Peyer's patch (tissue), 4 donors: ENCODE data around the gene GLB1L. TPM values are rescaled to one million over a fixed set of nuclear protein-coding genes. Genes with fewer than 3 reads are reported as not detected.
A peak's percentile ranks its signal among the peaks of the same experiment; 100 is the strongest.

Experiments used
- DNase-seq, 3 donors: peaks; one replicate each; pipeline ENCODE4 v3.0.0-alpha.2; 2017 to 2019
- H3K27ac ChIP-seq, 4 donors: fragments of 200-600 bp; sonication (generic); one replicate each; pipeline ENCODE4 v1.5.1; 2016 to 2019
- H3K27me3 ChIP-seq, 2 donors: fragments of 200-600 bp; sonication (generic); one replicate each; pipeline ENCODE4 v1.5.1; 2019
- H3K36me3 ChIP-seq, 3 donors: fragments of 200-600 bp; sonication (generic); one replicate each; pipeline ENCODE4 v1.5.1; 2016 to 2019
- H3K4me1 ChIP-seq, 4 donors: fragments of 200-600 bp; sonication (generic); one replicate each; pipeline ENCODE4 v1.5.1; 2016 to 2019
- H3K4me3 ChIP-seq, 4 donors: fragments of 200-600 bp; sonication (generic); 1 replicate in 3 of 4; 2 replicates in 1 of 4; pipeline ENCODE4 v1.5.1; 2016 to 2019; ENCODE audit warnings: mild to moderate bottlenecking in 1 of 4
- H3K9me3 ChIP-seq, 4 donors: fragments of 200-600 bp; sonication (generic); one replicate each; pipeline ENCODE4 v1.5.1; 2016 to 2019; ENCODE audit warnings: mild to moderate bottlenecking in 1 of 4
- CTCF ChIP-seq, 6 experiments: fragments of 450-650 bp in 4 of 6; fragments of 200-600 bp in 2 of 6; sonication (generic) in 1 of 6; IDR thresholded peaks; one replicate each; pipeline ENCODE4 v1.5.1; 2017 to 2019; ENCODE audit warnings: antibody characterized with exemption in 6 of 6, mild to moderate bottlenecking in 3 of 6, moderate library complexity in 1 of 6
- POLR2A ChIP-seq, 2 donors: fragments of 450-650 bp; IDR thresholded peaks; one replicate each; pipeline ENCODE4 v1.5.1; 2017; ENCODE audit warnings: antibody characterized with exemption in 2 of 2, mild to moderate bottlenecking in 2 of 2, moderate library complexity in 2 of 2
- total RNA-seq, 4 donors: library from RNA; depleted of rRNA; stranded (reverse); fragments of >200 nt; gene quantifications; one replicate each; pipeline ENCODE4 v1.1.0, GENCODE V29; 2016

GLB1L gene
- total RNA-seq, result 1 to 10 TPM in 3 of 4 donors, not detected in 1; 2.7 to 9.5 (median 7.0) TPM

GRCh38 chr2:219245148-219245898, at the start of gene GLB1L, which contains the start of gene STK16:
Gene GLB1L (minus strand): TSS chr2:219245444. CDS start chr2:219243573, 1,871 bp downstream.
Gene STK16 (plus strand): TSS chr2:219245479. CDS start chr2:219246000, 521 bp downstream.
- peaks cover 7 to 59% (median 41%) of the 10 kb centered on the region in 4 donors for H3K4me1 ChIP-seq

GRCh38 chr2:219294356-219295351, 49.4 kb upstream of the GLB1L start:
- Histone ChIP-seq H3K27ac (peak overlapping the region; percentile 52 to 78 (median 64)), H3K4me3 (peak overlapping the region; percentile 38 to 72 (median 56)), H3K27me3 (no peaks in the 10 kb centered on the region), H3K9me3 (no peaks in the 10 kb centered on the region), H3K36me3 (no peaks in the 10 kb centered on the region), H3K4me1 (peaks cover 0 to 6% (median 0%) of the 10 kb centered on the region in 4 donors)
- peak; percentile 87 to 94 (median 94) for DNase-seq
- TF ChIP-seq POLR2A (IDR thresholded peaks at IDR 0.05) (peak in 1 of 2 donors; percentile 29), CTCF (IDR thresholded peaks at IDR 0.05) (peak; percentile 99 to 100 (median 100))

More at GRCh38 chr2:219245148-219245898, at the start of gene GLB1L, which contains the start of gene STK16:
- H3K9me3 ChIP-seq, result no peaks in the 10 kb centered on the region
- peaks cover 0 to under 1% (median 0%) of the 10 kb centered on the region in 3 donors for H3K36me3 ChIP-seq
- peak within 1 kb of the TSS; percentile 86 to 98 (median 92) for H3K27ac ChIP-seq
- TF ChIP-seq CTCF (IDR thresholded peaks at IDR 0.05) (peak in 1 of 6 experiments; percentile 21), POLR2A (IDR thresholded peaks at IDR 0.05) (peak; percentile 77 to 78)
- H3K27me3 ChIP-seq, result no peaks in the 10 kb centered on the region
- H3K4me3 ChIP-seq, result peak within 1 kb of the TSS; percentile 65 to 88 (median 76)
- peak; percentile 88 to 98 (median 96) for DNase-seq

GRCh38 chr2:219293736-219294231, 48.5 kb upstream of the GLB1L start:
- Histone ChIP-seq H3K4me1 (peaks cover 0 to 13% (median 0%) of the 10 kb centered on the region in 4 donors), H3K9me3 (no peaks in the 10 kb centered on the region), H3K36me3 (no peaks in the 10 kb centered on the region), H3K27ac (no peak overlapping the region), H3K27me3 (no peaks in the 10 kb centered on the region), H3K4me3 (no peak overlapping the region)
- no peak for TF ChIP-seq POLR2A (IDR thresholded peaks at IDR 0.05)
- no peak for TF ChIP-seq CTCF (IDR thresholded peaks at IDR 0.05)
- DNase-seq, result peak in 1 of 3 donors; percentile 33

GRCh38 chr2:219292616-219293015, 47.4 kb upstream of the GLB1L start:
- TF ChIP-seq CTCF (IDR thresholded peaks at IDR 0.05) (no peak), POLR2A (IDR thresholded peaks at IDR 0.05) (no peak)
- Histone ChIP-seq H3K27ac (no peak overlapping the region), H3K27me3 (no peaks in the 10 kb centered on the region), H3K36me3 (no peaks in the 10 kb centered on the region), H3K4me1 (peaks cover 0 to 13% (median 0%) of the 10 kb centered on the region in 4 donors), H3K4me3 (no peak overlapping the region), H3K9me3 (no peaks in the 10 kb centered on the region)
- peak in 1 of 3 donors; percentile 25 for DNase-seq

GRCh38 chr2:219291910-219292490, 46.8 kb upstream of the GLB1L start:
- Histone ChIP-seq H3K4me3 (no peak overlapping the region), H3K36me3 (no peaks in the 10 kb centered on the region), H3K9me3 (no peaks in the 10 kb centered on the region), H3K4me1 (peaks cover 0 to 13% (median 0%) of the 10 kb centered on the region in 4 donors), H3K27ac (no peak overlapping the region), H3K27me3 (no peaks in the 10 kb centered on the region)
- DNase-seq, result peak in 1 of 3 donors; percentile 40
- TF ChIP-seq CTCF (IDR thresholded peaks at IDR 0.05) (no peak), POLR2A (IDR thresholded peaks at IDR 0.05) (no peak)
